Spleen (tissue), 11 donors: ENCODE data around the gene NABP1. TPM values are rescaled to one million over a fixed set of nuclear protein-coding genes. Genes with fewer than 3 reads are reported as not detected.

Experiments used
- DNase-seq: peaks from one replicate; pipeline ENCODE4 v3.0.0-alpha.2; 2020
- H3K27ac ChIP-seq, 8 donors: fragments of 200-600 bp; sonication (generic) in 7 of 8; 1 replicate in 4 of 8; 2 replicates in 4 of 8; pipeline versions ENCODE4 v1.5.0 to v1.8.0; 2016 to 2021; ENCODE audit warnings: inconsistent platforms in 4 of 8, mild to moderate bottlenecking in 4 of 8, moderate library complexity in 1 of 8
- H3K27me3 ChIP-seq, 7 donors: fragments of 200-600 bp; sonication (generic) in 6 of 7; replicated peaks in 1 of 7; 1 replicate in 4 of 7; 2 replicates in 3 of 7; pipeline versions ENCODE4 v1.5.0 to v1.8.0; 2016 to 2021; ENCODE audit warnings: inconsistent platforms in 3 of 7, mild to moderate bottlenecking in 1 of 7
- H3K36me3 ChIP-seq, 6 donors: fragments of 200-600 bp; sonication (generic) in 5 of 6; 1 replicate in 4 of 6; 2 replicates in 2 of 6; pipeline versions ENCODE4 v1.5.0 to v1.8.0; 2016 to 2021; ENCODE audit warnings: inconsistent platforms in 2 of 6
- H3K4me1 ChIP-seq, 6 donors: fragments of 200-600 bp; sonication (generic) in 5 of 6; 1 replicate in 3 of 6; 2 replicates in 3 of 6; pipeline versions ENCODE4 v1.5.0 to v1.8.0; 2016 to 2021; ENCODE audit warnings: inconsistent platforms in 3 of 6
- H3K4me3 ChIP-seq, 8 donors: fragments of 200-600 bp; sonication (generic) in 7 of 8; 1 replicate in 4 of 8; 2 replicates in 4 of 8; pipeline versions ENCODE4 v1.5.0 to v1.8.0; 2016 to 2021; ENCODE audit warnings: inconsistent platforms in 4 of 8, mild to moderate bottlenecking in 4 of 8, moderate library complexity in 2 of 8
- H3K9me3 ChIP-seq, 8 donors: fragments of 200-600 bp; sonication (generic) in 7 of 8; 1 replicate in 4 of 8; 2 replicates in 4 of 8; pipeline versions ENCODE4 v1.5.0 to v1.8.0; 2016 to 2021; ENCODE audit warnings: inconsistent platforms in 4 of 8
- POLR2A ChIP-seq, 3 donors: fragments of 450-650 bp; IDR thresholded peaks; one replicate each; pipeline ENCODE4 v1.5.1; 2017; ENCODE audit warnings: antibody characterized with exemption in 3 of 3, mild to moderate bottlenecking in 1 of 3
- POLR2AphosphoS5 ChIP-seq, 3 donors: sonication (generic); formaldehyde crosslinking; IDR thresholded peaks; one replicate each; pipeline ENCODE4 v1.5.1; 2017; ENCODE audit warnings: antibody characterized with exemption in 3 of 3
- WGBS, 5 donors: extraction: QIAGEN DNeasy Blood & Tissue Kit in 3 of 5; methylation state at CpG; one replicate each; pipeline versions ENCODE4 v1.1.5 to v1.1.7; 2013 to 2018; 5-methylcytosine and 5-hydroxymethylcytosine counted together
- intact Hi-C: fragments of 100-400 bp; cut with DNase I; formaldehyde crosslinking; loops from one replicate; pipeline ENCODE4 v1.15.0; 2023; ENCODE audit warnings: low total_unique reads
- polyA plus RNA-seq, 3 donors: library from polyadenylated mRNA; stranded (reverse); fragments of 200-250 nt; gene quantifications; one replicate each; pipeline ENCODE4 v1.2.1, GENCODE V29; 2013
- total RNA-seq, 7 donors: library from RNA; depleted of rRNA in 3 of 7; stranded (reverse); fragments of >200 nt in 3 of 7; fragmentation: NEBNext Ultra II Directional in 4 of 7; extraction: Animal tissue kit (Norgen Biotek cat#: 25700) in 4 of 7; gene quantifications; one replicate each; pipeline versions ENCODE4 v1.1.0 to v1.2.1, GENCODE V29; 2016 to 2021
- TF ChIP-seq, protein P1 (sequence below), 11 experiments: fragments of 200-600 bp in 7 of 11; fragments of 450-650 bp in 4 of 11; sonication (generic) in 4 of 11; IDR thresholded peaks in 8 of 11; conservative IDR thresholded peaks in 3 of 11; 1 replicate in 7 of 11; 2 replicates in 4 of 11; pipeline versions ENCODE4 v1.4.0 to v1.8.0; 2016 to 2021; ENCODE audit warnings: antibody characterized with exemption in 11 of 11, inconsistent platforms in 4 of 11, mild to moderate bottlenecking in 1 of 11
- donor health status: healthy with polysubstance abuse.
- donor health status: DM: no; HTN: no; CAD: no; lungs with moderate emphysema.
- donor health status: DM: no; HTN: no; CAD: no.
- donor health status: Bipolar disorder and iron deficiency.
- donor health status: healthy.
- donor health status: DM: no; HTN: no; CAD: no.
- donor health status: DM: yes; HTN: yes; CAD: no.

The NABP1 gene
- total and polyA plus RNA-seq, 10 donors, result 33.0 to 292 (median 176) TPM

DNA sequence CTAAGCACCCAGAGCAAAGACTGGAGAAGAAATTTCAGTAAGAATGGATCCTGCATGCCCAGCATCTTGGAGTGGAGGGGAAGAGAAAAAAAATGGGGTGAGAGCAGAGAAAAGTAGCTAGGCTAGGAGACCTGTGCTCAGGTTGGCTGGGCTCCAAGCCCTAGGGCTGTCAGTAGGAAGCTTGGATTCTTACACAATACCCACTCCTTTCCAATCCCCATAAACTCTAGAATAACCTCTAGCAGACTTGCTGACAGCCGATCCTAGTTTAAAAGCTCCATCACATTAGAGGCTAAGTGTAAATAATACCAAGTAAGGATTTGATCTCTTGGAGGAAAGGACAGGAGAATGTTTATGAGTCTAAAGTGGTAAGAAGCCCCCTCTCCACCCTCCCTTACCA, 46.2 kb upstream of the NABP1 start:
- intact Hi-C loops, result no loop called here
- Histone ChIP-seq H3K4me1 (peaks cover 0 to 29% (median 2%) of the 10 kb centered on the region in 6 donors), H3K4me3 (no peak overlapping the region), H3K27ac (no peak overlapping the region), H3K27me3 (no peaks in the 10 kb centered on the region), H3K9me3 (no peaks in the 10 kb centered on the region), H3K36me3 (no peaks in the 10 kb centered on the region)
- no peak for DNase-seq
- 53 to 79% (median 74%) methylated on average over 1 of the region's 1 CpG for WGBS, 5 donors
- TF ChIP-seq, protein P1, sequence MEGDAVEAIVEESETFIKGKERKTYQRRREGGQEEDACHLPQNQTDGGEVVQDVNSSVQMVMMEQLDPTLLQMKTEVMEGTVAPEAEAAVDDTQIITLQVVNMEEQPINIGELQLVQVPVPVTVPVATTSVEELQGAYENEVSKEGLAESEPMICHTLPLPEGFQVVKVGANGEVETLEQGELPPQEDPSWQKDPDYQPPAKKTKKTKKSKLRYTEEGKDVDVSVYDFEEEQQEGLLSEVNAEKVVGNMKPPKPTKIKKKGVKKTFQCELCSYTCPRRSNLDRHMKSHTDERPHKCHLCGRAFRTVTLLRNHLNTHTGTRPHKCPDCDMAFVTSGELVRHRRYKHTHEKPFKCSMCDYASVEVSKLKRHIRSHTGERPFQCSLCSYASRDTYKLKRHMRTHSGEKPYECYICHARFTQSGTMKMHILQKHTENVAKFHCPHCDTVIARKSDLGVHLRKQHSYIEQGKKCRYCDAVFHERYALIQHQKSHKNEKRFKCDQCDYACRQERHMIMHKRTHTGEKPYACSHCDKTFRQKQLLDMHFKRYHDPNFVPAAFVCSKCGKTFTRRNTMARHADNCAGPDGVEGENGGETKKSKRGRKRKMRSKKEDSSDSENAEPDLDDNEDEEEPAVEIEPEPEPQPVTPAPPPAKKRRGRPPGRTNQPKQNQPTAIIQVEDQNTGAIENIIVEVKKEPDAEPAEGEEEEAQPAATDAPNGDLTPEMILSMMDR (IDR thresholded peaks at IDR 0.05 in 8 of 11, conservative IDR thresholded peaks at IDR 0.05 in 3 of 11), result no peak

DNA sequence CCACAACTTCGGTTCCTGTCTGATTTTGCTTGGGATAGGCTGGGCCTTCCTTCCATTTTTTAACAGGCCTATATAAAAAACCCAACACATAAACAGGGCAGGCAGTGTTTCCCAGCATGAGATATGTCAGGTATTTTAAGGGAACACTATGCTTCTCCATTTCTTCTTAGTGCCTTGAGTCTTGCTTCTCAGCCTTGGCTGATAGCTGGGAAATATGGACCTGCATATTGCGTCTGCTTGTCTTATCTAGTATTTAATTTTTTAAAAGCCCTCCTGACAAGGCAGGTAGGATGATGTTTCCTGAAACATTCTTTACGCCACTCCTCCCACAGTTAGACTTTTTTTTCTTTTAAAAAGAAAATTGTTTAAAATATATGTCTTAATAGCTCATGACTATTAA, 45.5 kb upstream of the NABP1 start:
- intact Hi-C loops, result no loop called here
- no peaks in the 10 kb centered on the region for H3K36me3 ChIP-seq
- 93 to 98% (median 94%) methylated on average over 3 of the region's 3 CpGs for WGBS, 5 donors

DNA sequence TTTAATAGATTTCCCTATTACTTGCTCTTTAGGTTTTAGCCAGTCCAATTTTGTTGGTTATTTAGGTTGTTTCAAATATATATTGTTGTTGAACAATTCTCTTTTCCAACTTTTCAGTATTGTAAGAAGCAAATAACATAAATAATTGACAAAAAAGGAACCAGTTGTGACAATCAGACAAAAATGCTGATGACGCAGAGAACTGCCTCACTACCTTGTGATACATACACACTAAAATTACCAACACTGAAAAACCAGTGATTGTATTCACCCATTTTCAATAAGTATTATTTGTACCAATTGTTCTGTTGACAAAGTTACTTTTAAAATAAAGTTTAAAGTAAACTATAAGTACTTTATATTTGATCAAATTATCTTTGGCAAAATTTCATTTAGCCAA, 43.1 kb upstream of the NABP1 start:
- Histone ChIP-seq H3K27me3 (no peaks in the 10 kb centered on the region), H3K27ac (no peak overlapping the region), H3K4me1 (peaks cover 14 to 45% (median 22%) of the 10 kb centered on the region in 6 donors), H3K9me3 (no peaks in the 10 kb centered on the region), H3K4me3 (no peak overlapping the region), H3K36me3 (no peaks in the 10 kb centered on the region)
- intact Hi-C loops, result no loop called here
- no peak for DNase-seq
- TF ChIP-seq POLR2AphosphoS5 (IDR thresholded peaks at IDR 0.05) (no peak), POLR2A (IDR thresholded peaks at IDR 0.05) (no peak)
- TF ChIP-seq, protein P1 (IDR thresholded peaks at IDR 0.05 in 8 of 11, conservative IDR thresholded peaks at IDR 0.05 in 3 of 11), result no peak
- 89 to 100% (median 92%) methylated on average over 1 of the region's 1 CpG for WGBS, 5 donors

More for the DNA sequence above, 45.5 kb upstream of the NABP1 start:
- no peak for TF ChIP-seq POLR2A (IDR thresholded peaks at IDR 0.05)
- H3K4me1 ChIP-seq, result peaks cover 4 to 36% (median 8%) of the 10 kb centered on the region in 6 donors
- DNase-seq, result no peak
- no peak overlapping the region for H3K27ac ChIP-seq
- H3K27me3 ChIP-seq, result no peaks in the 10 kb centered on the region
- no peaks in the 10 kb centered on the region for H3K9me3 ChIP-seq
- H3K4me3 ChIP-seq, result no peak overlapping the region

DNA sequence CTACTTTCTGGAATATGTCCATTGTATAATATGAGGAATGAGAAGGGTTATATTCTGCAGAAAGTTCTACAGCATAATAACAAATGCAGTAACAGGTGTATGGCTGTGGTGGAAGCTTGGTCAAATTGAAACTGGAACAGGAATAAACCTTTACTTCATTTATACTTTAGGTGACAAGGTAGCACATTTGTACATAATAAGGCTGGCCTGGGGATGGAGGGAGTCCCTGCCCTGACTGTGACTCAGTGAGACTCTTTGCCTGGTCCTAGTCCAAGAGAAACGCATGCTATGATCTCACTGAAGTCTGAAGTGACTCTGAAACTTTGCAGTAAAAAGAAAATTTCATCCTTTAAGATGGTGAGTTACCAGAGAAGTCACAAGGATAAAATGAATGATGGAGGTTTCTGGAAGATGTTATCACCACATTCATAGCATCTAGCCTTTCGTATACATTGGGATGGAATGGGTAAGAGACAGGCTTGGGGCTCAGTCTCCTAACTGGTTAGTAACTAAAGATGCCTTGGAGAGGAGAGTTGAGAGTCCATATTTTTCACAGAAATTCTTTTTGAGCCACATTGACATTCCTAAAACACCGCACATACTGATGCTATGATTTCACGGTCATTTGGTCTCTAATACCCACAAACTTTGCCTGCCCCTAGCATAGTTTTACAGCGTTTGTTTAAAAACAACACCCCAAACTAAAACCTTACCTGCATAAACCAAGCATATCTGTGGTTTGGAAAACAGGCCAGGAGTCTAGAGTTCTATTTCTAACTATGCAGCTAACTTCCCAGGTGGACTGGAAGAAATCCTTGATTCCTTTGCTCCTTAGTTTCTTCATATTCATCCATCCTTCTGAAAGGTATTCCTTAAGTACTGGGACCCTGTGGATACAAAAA, 42.4 kb upstream of the NABP1 start:
- no peak for TF ChIP-seq POLR2AphosphoS5 (IDR thresholded peaks at IDR 0.05)
- TF ChIP-seq, protein P1 (IDR thresholded peaks at IDR 0.05 in 8 of 11, conservative IDR thresholded peaks at IDR 0.05 in 3 of 11), result no peak
- TF ChIP-seq POLR2A (IDR thresholded peaks at IDR 0.05), result no peak
- no peaks in the 10 kb centered on the region for H3K9me3 ChIP-seq
- intact Hi-C loops, result no loop called here
- H3K4me3 ChIP-seq, result no peak overlapping the region
- no peaks in the 10 kb centered on the region for H3K36me3 ChIP-seq
- 80 to 95% (median 84%) methylated on average over 5 of the region's 5 CpGs for WGBS, 5 donors
- H3K27ac ChIP-seq, result no peak overlapping the region
- no peak for DNase-seq
- H3K4me1 ChIP-seq, result peaks cover 14 to 42% (median 22%) of the 10 kb centered on the region in 6 donors
- H3K27me3 ChIP-seq, result no peaks in the 10 kb centered on the region
